ENCODE measurements around the gene S100A7.

GRCh38 chr1:153444078-153444477, 16.4 kb downstream of the S100A7 start:
- TF ChIP-seq CTCF (IDR thresholded peaks at IDR 0.05) (no peak), POLR2A (IDR thresholded peaks at IDR 0.05) (no peak), POLR2AphosphoS5 (IDR thresholded peaks at IDR 0.05) (no peak)
